Measurements from ENCODE around the gene CAMTA1.
A peak's percentile ranks its signal among the peaks of the same experiment; 100 is the strongest.

CAMTA1 gene

DNA sequence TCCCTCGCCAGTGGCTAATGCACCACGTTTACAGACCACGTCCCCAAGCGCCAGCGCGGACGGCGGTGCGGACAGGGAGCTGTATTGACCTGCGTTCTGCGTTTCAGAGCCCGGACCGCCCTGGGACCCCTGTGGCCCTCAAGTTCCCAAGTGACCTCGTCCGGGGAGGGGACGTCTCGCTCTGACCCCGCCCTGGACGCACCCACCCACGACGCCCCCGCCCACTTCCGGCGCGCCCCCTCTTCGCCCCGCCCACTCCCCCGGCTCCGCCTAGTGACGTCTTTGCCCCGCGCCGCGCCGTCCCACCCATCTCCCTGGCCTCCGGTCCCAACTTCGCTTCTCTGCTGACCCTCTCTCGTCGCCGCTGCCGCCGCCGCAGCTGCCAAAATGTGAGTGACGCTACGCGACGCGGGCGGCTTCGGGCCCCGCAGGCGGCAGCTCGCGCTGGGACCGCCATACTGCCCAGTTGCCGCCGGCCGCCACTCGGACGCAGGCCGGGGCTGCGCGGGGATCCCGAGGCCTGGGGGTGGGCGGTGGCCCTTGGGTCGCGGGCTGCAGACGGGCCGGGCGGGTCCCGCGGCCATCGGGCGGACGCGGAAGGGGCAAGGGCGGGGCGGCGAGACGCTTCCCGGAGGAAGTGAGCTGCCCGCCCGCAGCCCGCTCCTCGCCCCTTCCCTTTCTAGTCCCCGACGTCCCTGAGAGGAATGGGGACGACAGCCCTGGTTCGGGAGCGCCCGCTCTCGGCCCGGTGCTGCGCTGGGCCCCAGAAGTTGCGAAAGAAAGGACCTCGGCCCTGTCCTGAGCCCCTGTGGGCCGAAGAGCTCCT is 986.0 kb downstream of the CAMTA1 start, which contains the start of gene VAMP3 (continued):
- no peak for TF ChIP-seq ZNF561 (tag by site-specific recombination; IDR thresholded peaks at IDR 0.05; ENCODE audit: borderline replicate concordance)
- no peak for TF ChIP-seq ZNF112 (tag by site-specific recombination; IDR thresholded peaks at IDR 0.05)

GRCh38 chr1:7771823-7772299 is 986.6 kb downstream of the CAMTA1 start:
- ChIA-PET CTCF (interaction anchor here (0.7 to 1.3 kb wide), 2 partner anchors 31 to 104 kb away, joined by 3 read pairs; no protein-coding TSS in a partner anchor), POLR2A (interaction anchor here (0.8 to 1.2 kb wide), 2 partner anchors 8 to 67 kb away, joined by 3 to 4 read pairs; no protein-coding TSS in a partner anchor)
- Histone ChIP-seq H3K4me3 (ENCODE audit: low read depth, low read length) (peak overlapping the region; percentile 80), H3K36me3 (ENCODE audit: control insufficient read depth in 2 of 2, insufficient read depth in 1 of 2, low read length in 2 of 2) (peaks cover 8 to 31% of the 10 kb centered on the region in 2 experiments), H3K27ac (ENCODE audit: extremely low read depth, low read depth, low read length) (peak overlapping the region; percentile 65; the same call in 1 of the 2 replicates), H3K4me1 (ENCODE audit: control insufficient read depth, insufficient read depth, low read length) (no peaks in the 10 kb centered on the region), H3K9me3 (ENCODE audit: control insufficient read depth, insufficient read depth, low read depth, low read length) (no peaks in the 10 kb centered on the region)
- TF ChIP-seq ZNF335 (tag by site-specific recombination; conservative IDR thresholded peaks at IDR 0.05) (peak; percentile 54; the same call in 1 of the 2 replicates), ZNF169 (tag by site-specific recombination; IDR thresholded peaks at IDR 0.05) (no peak), KLF9 (tag by site-specific recombination; IDR thresholded peaks at IDR 0.05; ENCODE audit: low read depth) (no peak)

DNA sequence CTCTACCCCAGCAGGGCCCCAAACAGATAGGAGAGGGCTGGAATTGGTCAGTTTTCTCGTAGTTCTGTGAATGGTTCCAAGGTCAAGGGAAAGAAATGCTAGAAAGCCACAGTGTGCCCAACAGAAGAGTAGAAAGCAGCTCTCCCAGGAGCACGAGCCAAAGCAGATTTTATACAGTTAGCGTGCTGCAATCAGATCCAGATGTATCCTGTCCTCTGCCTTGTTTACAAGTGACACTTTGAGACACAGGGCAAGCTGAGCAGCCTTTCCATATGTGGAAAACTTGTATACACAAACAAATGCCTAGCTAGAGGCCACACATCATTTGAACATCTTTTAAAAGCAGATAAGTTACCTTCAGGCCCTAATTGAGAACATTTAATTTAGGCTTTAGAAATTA is 992.3 kb downstream of the CAMTA1 start:
- Histone ChIP-seq H3K9me3 (ENCODE audit: control insufficient read depth, insufficient read depth, low read depth, low read length) (no peaks in the 10 kb centered on the region), H3K4me3 (ENCODE audit: low read depth, low read length) (no peak overlapping the region), H3K27ac (ENCODE audit: extremely low read depth, low read depth, low read length) (no peak overlapping the region), H3K4me1 (ENCODE audit: control insufficient read depth, insufficient read depth, low read length) (no peaks in the 10 kb centered on the region), H3K36me3 (ENCODE audit: control insufficient read depth in 2 of 2, insufficient read depth in 1 of 2, low read length in 2 of 2) (peaks cover 19 to 83% of the 10 kb centered on the region in 2 experiments)
- ChIA-PET POLR2A (no interaction called here), CTCF (no interaction called here)
- TF ChIP-seq ZNF221 (tag by site-specific recombination; IDR thresholded peaks at IDR 0.05; ENCODE audit: borderline replicate concordance): no peak
- no peak for TF ChIP-seq ZNF501 (tag by site-specific recombination; IDR thresholded peaks at IDR 0.05)
- TF ChIP-seq ZEB2 (tag by site-specific recombination; IDR thresholded peaks at IDR 0.05): no peak
- no peak for TF ChIP-seq ZBTB26 (tag by site-specific recombination; optimal IDR thresholded peaks at IDR 0.05)
- TF ChIP-seq, protein P1, sequence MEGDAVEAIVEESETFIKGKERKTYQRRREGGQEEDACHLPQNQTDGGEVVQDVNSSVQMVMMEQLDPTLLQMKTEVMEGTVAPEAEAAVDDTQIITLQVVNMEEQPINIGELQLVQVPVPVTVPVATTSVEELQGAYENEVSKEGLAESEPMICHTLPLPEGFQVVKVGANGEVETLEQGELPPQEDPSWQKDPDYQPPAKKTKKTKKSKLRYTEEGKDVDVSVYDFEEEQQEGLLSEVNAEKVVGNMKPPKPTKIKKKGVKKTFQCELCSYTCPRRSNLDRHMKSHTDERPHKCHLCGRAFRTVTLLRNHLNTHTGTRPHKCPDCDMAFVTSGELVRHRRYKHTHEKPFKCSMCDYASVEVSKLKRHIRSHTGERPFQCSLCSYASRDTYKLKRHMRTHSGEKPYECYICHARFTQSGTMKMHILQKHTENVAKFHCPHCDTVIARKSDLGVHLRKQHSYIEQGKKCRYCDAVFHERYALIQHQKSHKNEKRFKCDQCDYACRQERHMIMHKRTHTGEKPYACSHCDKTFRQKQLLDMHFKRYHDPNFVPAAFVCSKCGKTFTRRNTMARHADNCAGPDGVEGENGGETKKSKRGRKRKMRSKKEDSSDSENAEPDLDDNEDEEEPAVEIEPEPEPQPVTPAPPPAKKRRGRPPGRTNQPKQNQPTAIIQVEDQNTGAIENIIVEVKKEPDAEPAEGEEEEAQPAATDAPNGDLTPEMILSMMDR (tag by site-specific recombination; IDR thresholded peaks at IDR 0.05): no peak
- TF ChIP-seq ZNF830 (tag by site-specific recombination; IDR thresholded peaks at IDR 0.05; ENCODE audit: low read depth): no peak
- TF ChIP-seq ZNF580 (tag by site-specific recombination; IDR thresholded peaks at IDR 0.05): no peak
- TF ChIP-seq ZNF239 (tag by site-specific recombination; IDR thresholded peaks at IDR 0.05): no peak
- no peak for TF ChIP-seq ZNF394 (tag by site-specific recombination; IDR thresholded peaks at IDR 0.05; ENCODE audit: borderline replicate concordance)
- TF ChIP-seq ZNF571 (tag by site-specific recombination; IDR thresholded peaks at IDR 0.05): no peak
- TF ChIP-seq, protein P2, sequence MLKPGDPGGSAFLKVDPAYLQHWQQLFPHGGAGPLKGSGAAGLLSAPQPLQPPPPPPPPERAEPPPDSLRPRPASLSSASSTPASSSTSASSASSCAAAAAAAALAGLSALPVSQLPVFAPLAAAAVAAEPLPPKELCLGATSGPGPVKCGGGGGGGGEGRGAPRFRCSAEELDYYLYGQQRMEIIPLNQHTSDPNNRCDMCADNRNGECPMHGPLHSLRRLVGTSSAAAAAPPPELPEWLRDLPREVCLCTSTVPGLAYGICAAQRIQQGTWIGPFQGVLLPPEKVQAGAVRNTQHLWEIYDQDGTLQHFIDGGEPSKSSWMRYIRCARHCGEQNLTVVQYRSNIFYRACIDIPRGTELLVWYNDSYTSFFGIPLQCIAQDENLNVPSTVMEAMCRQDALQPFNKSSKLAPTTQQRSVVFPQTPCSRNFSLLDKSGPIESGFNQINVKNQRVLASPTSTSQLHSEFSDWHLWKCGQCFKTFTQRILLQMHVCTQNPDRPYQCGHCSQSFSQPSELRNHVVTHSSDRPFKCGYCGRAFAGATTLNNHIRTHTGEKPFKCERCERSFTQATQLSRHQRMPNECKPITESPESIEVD (tag by site-specific recombination; IDR thresholded peaks at IDR 0.05): no peak

Measured in HEK293 (cell line).